ENCODE measurements around the gene RBMS3.

RBMS3 gene

GRCh38 chr3:29747991-29748390 is 467.1 kb downstream of the RBMS3 start:
- in situ Hi-C loops (cut with MboI; ENCODE audit: low pct_unique_long_range_greater_than_20kb, low sequenced_read_pairs, unreplicated experiment) = no loop called here
- no peak for DNase-seq (ENCODE audit: low spot score)
- no peak for TF ChIP-seq CTCF (IDR thresholded peaks at IDR 0.05; ENCODE audit: extremely low read depth, insufficient read depth, missing control alignments)

- no peak for TF ChIP-seq CTCF (IDR thresholded peaks at IDR 0.05; ENCODE audit: extremely low read depth, insufficient read depth, missing control alignments)
- in situ Hi-C loops (cut with MboI; ENCODE audit: low pct_unique_long_range_greater_than_20kb, low sequenced_read_pairs, unreplicated experiment) = no loop called here
- no peak for DNase-seq (ENCODE audit: low spot score)
Measured at GRCh38 chr3:29751647-29752314, 470.9 kb downstream of the RBMS3 start.

GRCh38 chr3:29754346-29754745 is 473.5 kb downstream of the RBMS3 start:
- peak; percentile 6 for DNase-seq (ENCODE audit: low spot score)
- in situ Hi-C loops (cut with MboI; ENCODE audit: low pct_unique_long_range_greater_than_20kb, low sequenced_read_pairs, unreplicated experiment) = no loop called here
- TF ChIP-seq CTCF (IDR thresholded peaks at IDR 0.05; ENCODE audit: extremely low read depth, insufficient read depth, missing control alignments) = no peak

- TF ChIP-seq CTCF (IDR thresholded peaks at IDR 0.05; ENCODE audit: extremely low read depth, insufficient read depth, missing control alignments) = no peak
- no peak for DNase-seq (ENCODE audit: low spot score)
Measured at GRCh38 chr3:29755416-29755815, 474.5 kb downstream of the RBMS3 start.

GRCh38 chr3:29757054-29757777 is 476.3 kb downstream of the RBMS3 start:
- TF ChIP-seq CTCF (IDR thresholded peaks at IDR 0.05; ENCODE audit: extremely low read depth, insufficient read depth, missing control alignments) = no peak

More at GRCh38 chr3:29755416-29755815, 474.5 kb downstream of the RBMS3 start:
- in situ Hi-C loops (cut with MboI; ENCODE audit: low pct_unique_long_range_greater_than_20kb, low sequenced_read_pairs, unreplicated experiment) = no loop called here

GRCh38 chr3:29758108-29758433 is 477.2 kb downstream of the RBMS3 start:
- TF ChIP-seq CTCF (IDR thresholded peaks at IDR 0.05; ENCODE audit: extremely low read depth, insufficient read depth, missing control alignments) = no peak

More at GRCh38 chr3:29757054-29757777, 476.3 kb downstream of the RBMS3 start:
- in situ Hi-C loops (cut with MboI; ENCODE audit: low pct_unique_long_range_greater_than_20kb, low sequenced_read_pairs, unreplicated experiment) = no loop called here
- no peak for DNase-seq (ENCODE audit: low spot score)

More at GRCh38 chr3:29758108-29758433, 477.2 kb downstream of the RBMS3 start:
- in situ Hi-C loops (cut with MboI; ENCODE audit: low pct_unique_long_range_greater_than_20kb, low sequenced_read_pairs, unreplicated experiment) = no loop called here
- DNase-seq (ENCODE audit: low spot score) = no peak
